Stomach (tissue), 9 donors: ENCODE results near the gene ITPR2. TPM values are rescaled to one million over a fixed set of nuclear protein-coding genes. Genes with fewer than 3 reads are reported as not detected.

Source experiments
- DNase-seq, 2 donors: peaks; one replicate each; pipeline versions ENCODE4 v3.0.0 to v3.0.0-alpha.2; 2013 to 2019
- H3K27ac ChIP-seq, 5 donors: fragments of 200-600 bp in 4 of 5; sonication (generic) in 4 of 5; one replicate each; pipeline ENCODE4 v1.5.1; 2013 to 2019; ENCODE audit warnings: mild to moderate bottlenecking in 1 of 5, moderate library complexity in 1 of 5
- H3K27me3 ChIP-seq, 3 donors: fragments of 200-600 bp; sonication (generic); one replicate each; pipeline ENCODE4 v1.5.1; 2017 to 2019; ENCODE audit warnings: mixed run types in 1 of 3
- H3K36me3 ChIP-seq, 4 donors: fragments of 200-600 bp; sonication (generic); 1 replicate in 3 of 4; 2 replicates in 1 of 4; pipeline ENCODE4 v1.5.1; 2016 to 2019
- H3K4me1 ChIP-seq, 4 donors: fragments of 200-600 bp; sonication (generic); one replicate each; pipeline ENCODE4 v1.5.1; 2016 to 2019
- H3K4me3 ChIP-seq, 4 donors: fragments of 200-600 bp; sonication (generic) in 3 of 4; one replicate each; pipeline ENCODE4 v1.5.1; 2016 to 2019; ENCODE audit warnings: mild to moderate bottlenecking in 1 of 4
- H3K9me3 ChIP-seq, 4 donors: fragments of 200-600 bp; sonication (generic); one replicate each; pipeline ENCODE4 v1.5.1; 2016 to 2019
- CTCF ChIP-seq, 7 experiments: fragments of 450-650 bp in 4 of 7; fragments of 200-600 bp in 3 of 7; sonication (generic) in 3 of 7; IDR thresholded peaks; one replicate each; pipeline ENCODE4 v1.5.1; 2016 to 2019; ENCODE audit warnings: antibody characterized with exemption in 7 of 7, control low read depth in 2 of 7, mild to moderate bottlenecking in 1 of 7
- EP300 ChIP-seq: sonication (generic); formaldehyde crosslinking; IDR thresholded peaks from one replicate; pipeline ENCODE4 v1.6.1; 2017; ENCODE audit warnings: antibody characterized with exemption
- POLR2A ChIP-seq, 4 donors: fragments of 450-650 bp; IDR thresholded peaks; one replicate each; pipeline ENCODE4 v1.6.1; 2016; ENCODE audit warnings: antibody characterized with exemption in 4 of 4, control low read depth in 2 of 4, mild to moderate bottlenecking in 1 of 4, moderate library complexity in 1 of 4
- POLR2AphosphoS5 ChIP-seq, 3 donors: sonication (generic); formaldehyde crosslinking; IDR thresholded peaks; one replicate each; pipeline ENCODE4 v1.6.1; 2016; ENCODE audit warnings: antibody characterized with exemption in 3 of 3
- WGBS, 5 donors: extraction: QIAGEN DNeasy Blood & Tissue Kit in 3 of 5; methylation state at CpG; one replicate each; pipeline versions ENCODE4 v1.1.5 to v1.1.7; 2013 to 2018; 5-methylcytosine and 5-hydroxymethylcytosine counted together
- intact Hi-C: fragments of 100-400 bp; cut with DNase I; formaldehyde crosslinking; loops from one replicate; pipeline ENCODE4 v1.15.1; 2023; ENCODE audit warnings: low total_unique reads
- polyA plus RNA-seq, 3 donors: library from polyadenylated mRNA; stranded (reverse); fragments of 200-250 nt; gene quantifications; one replicate each; pipeline ENCODE4 v1.2.3, GENCODE V29; 2013
- total RNA-seq, 5 donors: library from RNA; depleted of rRNA; stranded (reverse); fragments of >200 nt; gene quantifications; one replicate each; pipeline versions ENCODE4 v1.1.0 to v1.2.3, GENCODE V29; 2014 to 2016
- donor health status: healthy with polysubstance abuse.
- donor health status: Bipolar disorder and iron deficiency.
- donor health status: healthy.

The ITPR2 gene
- total and polyA plus RNA-seq, 8 donors = 1.4 to 172 (median 23.4) TPM

GRCh38 chr12:26744697-26745440 is 88.1 kb downstream of the ITPR2 start:
- Histone ChIP-seq H3K27me3 (no peaks in the 10 kb centered on the region), H3K27ac (no peak overlapping the region), H3K36me3 (no peaks in the 10 kb centered on the region), H3K9me3 (no peaks in the 10 kb centered on the region), H3K4me3 (no peak overlapping the region), H3K4me1 (peaks cover 0 to 30% (median 10%) of the 10 kb centered on the region in 4 donors)
- WGBS, 5 donors = 71 to 80% (median 75%) methylated on average over 8 of the region's 8 CpGs
- intact Hi-C loops = no loop called here
- peak in 1 of 2 donors; percentile 39 for DNase-seq
- TF ChIP-seq CTCF (IDR thresholded peaks at IDR 0.05) (no peak), EP300 (no peak), POLR2A (IDR thresholded peaks at IDR 0.05) (no peak), POLR2AphosphoS5 (IDR thresholded peaks at IDR 0.05) (no peak)

GRCh38 chr12:26744042-26744626 is 88.9 kb downstream of the ITPR2 start:
- H3K27ac ChIP-seq = no peak overlapping the region
- intact Hi-C loops = no loop called here
- peaks cover 0 to 30% (median 7%) of the 10 kb centered on the region in 4 donors for H3K4me1 ChIP-seq
- no peaks in the 10 kb centered on the region for H3K27me3 ChIP-seq
- 86 to 96% (median 88%) methylated on average over 5 of the region's 5 CpGs for WGBS, 5 donors
- H3K4me3 ChIP-seq = no peak overlapping the region
- DNase-seq = no peak
- peaks cover 0 to 4% (median under 1%) of the 10 kb centered on the region in 4 donors for H3K9me3 ChIP-seq
- H3K36me3 ChIP-seq = no peaks in the 10 kb centered on the region
- TF ChIP-seq POLR2AphosphoS5 (IDR thresholded peaks at IDR 0.05) = no peak
- TF ChIP-seq CTCF (IDR thresholded peaks at IDR 0.05) = no peak
- TF ChIP-seq EP300 = no peak
- no peak for TF ChIP-seq POLR2A (IDR thresholded peaks at IDR 0.05)

GRCh38 chr12:26741584-26742227 is 91.3 kb downstream of the ITPR2 start:
- peaks cover 0 to 28% (median 3%) of the 10 kb centered on the region in 4 donors for H3K4me1 ChIP-seq
- no peak for DNase-seq
- H3K27ac ChIP-seq = no peak overlapping the region
- TF ChIP-seq EP300 (no peak), CTCF (IDR thresholded peaks at IDR 0.05) (no peak), POLR2AphosphoS5 (IDR thresholded peaks at IDR 0.05) (no peak), POLR2A (IDR thresholded peaks at IDR 0.05) (no peak)
- H3K36me3 ChIP-seq = no peaks in the 10 kb centered on the region
- H3K4me3 ChIP-seq = no peak overlapping the region
- WGBS, 5 donors = 79 to 91% (median 87%) methylated on average over 6 of the region's 6 CpGs
- peaks cover 0 to 7% (median 3%) of the 10 kb centered on the region in 4 donors for H3K9me3 ChIP-seq
- H3K27me3 ChIP-seq = no peaks in the 10 kb centered on the region
- intact Hi-C loops = no loop called here

GRCh38 chr12:26740991-26741390 is 92.0 kb downstream of the ITPR2 start:
- Histone ChIP-seq H3K9me3 (peaks cover 0 to 7% (median 3%) of the 10 kb centered on the region in 4 donors), H3K4me3 (no peak overlapping the region), H3K4me1 (peaks cover 0 to 22% (median 4%) of the 10 kb centered on the region in 4 donors), H3K27me3 (no peaks in the 10 kb centered on the region), H3K36me3 (no peaks in the 10 kb centered on the region), H3K27ac (no peak overlapping the region)
- DNase-seq = no peak
- intact Hi-C loops = no loop called here
- WGBS, 5 donors = 73 to 89% (median 84%) methylated on average over 4 of the region's 4 CpGs
- TF ChIP-seq POLR2AphosphoS5 (IDR thresholded peaks at IDR 0.05) = no peak
- TF ChIP-seq CTCF (IDR thresholded peaks at IDR 0.05) = no peak
